LoVo (cell line): ENCODE measurements around the gene HLTF.
"Not testable (repeated sequence)": the region's sequence is repeated elsewhere in the genome, so short reads cannot be mapped to it uniquely, and the experiment has no call there.

ENCODE experiments used
- DNase-seq: peaks from one replicate; pipeline ENCODE4 v3.0.0-alpha.2; 2016; ENCODE audit warnings: low spot score

HLTF gene, protein sequence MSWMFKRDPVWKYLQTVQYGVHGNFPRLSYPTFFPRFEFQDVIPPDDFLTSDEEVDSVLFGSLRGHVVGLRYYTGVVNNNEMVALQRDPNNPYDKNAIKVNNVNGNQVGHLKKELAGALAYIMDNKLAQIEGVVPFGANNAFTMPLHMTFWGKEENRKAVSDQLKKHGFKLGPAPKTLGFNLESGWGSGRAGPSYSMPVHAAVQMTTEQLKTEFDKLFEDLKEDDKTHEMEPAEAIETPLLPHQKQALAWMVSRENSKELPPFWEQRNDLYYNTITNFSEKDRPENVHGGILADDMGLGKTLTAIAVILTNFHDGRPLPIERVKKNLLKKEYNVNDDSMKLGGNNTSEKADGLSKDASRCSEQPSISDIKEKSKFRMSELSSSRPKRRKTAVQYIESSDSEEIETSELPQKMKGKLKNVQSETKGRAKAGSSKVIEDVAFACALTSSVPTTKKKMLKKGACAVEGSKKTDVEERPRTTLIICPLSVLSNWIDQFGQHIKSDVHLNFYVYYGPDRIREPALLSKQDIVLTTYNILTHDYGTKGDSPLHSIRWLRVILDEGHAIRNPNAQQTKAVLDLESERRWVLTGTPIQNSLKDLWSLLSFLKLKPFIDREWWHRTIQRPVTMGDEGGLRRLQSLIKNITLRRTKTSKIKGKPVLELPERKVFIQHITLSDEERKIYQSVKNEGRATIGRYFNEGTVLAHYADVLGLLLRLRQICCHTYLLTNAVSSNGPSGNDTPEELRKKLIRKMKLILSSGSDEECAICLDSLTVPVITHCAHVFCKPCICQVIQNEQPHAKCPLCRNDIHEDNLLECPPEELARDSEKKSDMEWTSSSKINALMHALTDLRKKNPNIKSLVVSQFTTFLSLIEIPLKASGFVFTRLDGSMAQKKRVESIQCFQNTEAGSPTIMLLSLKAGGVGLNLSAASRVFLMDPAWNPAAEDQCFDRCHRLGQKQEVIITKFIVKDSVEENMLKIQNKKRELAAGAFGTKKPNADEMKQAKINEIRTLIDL

GRCh38 chr3:149086232-149086988 is at the start of gene HLTF:
Gene HLTF, minus strand, starts transcription at chr3:149086533. Its CDS starts 197 bp downstream, at chr3:149086336.
- DNase-seq = peak; percentile 78

DNA sequence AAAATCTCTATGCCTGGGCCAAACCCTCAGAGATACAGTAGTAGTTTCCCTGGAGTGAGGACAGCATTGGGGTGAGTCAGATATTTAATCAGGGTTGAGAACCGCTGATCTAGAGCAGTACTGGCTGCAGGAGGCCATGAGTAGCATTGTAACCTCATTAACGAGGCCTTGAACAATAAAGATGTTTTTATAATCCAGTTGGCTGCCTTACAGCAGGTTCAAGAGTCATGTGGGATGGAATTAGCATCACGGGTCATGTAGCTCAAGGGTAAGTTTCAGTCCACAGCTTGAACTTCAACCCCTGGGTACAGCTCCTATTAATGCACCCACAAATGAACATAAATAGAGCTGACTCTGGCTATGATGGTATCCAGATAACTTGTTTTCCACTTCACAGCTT is 48.2 kb upstream of the HLTF start:
- DNase-seq = peak; percentile 37

GRCh38 chr3:149131589-149131988 is 45.3 kb upstream of the HLTF start:
- no peak for DNase-seq

GRCh38 chr3:149129326-149130205 is 43.2 kb upstream of the HLTF start, which contains the start of gene HPS3:
Gene HPS3, plus strand, starts transcription at chr3:149129638. Its CDS starts 86 bp downstream, at chr3:149129724.
- DNase-seq = peak; percentile 93

- no peak for DNase-seq
Observed at GRCh38 chr3:149128821-149129220, 42.5 kb upstream of the HLTF start.

GRCh38 chr3:149122721-149123578 is 36.6 kb upstream of the HLTF start:
- no peak for DNase-seq

DNA sequence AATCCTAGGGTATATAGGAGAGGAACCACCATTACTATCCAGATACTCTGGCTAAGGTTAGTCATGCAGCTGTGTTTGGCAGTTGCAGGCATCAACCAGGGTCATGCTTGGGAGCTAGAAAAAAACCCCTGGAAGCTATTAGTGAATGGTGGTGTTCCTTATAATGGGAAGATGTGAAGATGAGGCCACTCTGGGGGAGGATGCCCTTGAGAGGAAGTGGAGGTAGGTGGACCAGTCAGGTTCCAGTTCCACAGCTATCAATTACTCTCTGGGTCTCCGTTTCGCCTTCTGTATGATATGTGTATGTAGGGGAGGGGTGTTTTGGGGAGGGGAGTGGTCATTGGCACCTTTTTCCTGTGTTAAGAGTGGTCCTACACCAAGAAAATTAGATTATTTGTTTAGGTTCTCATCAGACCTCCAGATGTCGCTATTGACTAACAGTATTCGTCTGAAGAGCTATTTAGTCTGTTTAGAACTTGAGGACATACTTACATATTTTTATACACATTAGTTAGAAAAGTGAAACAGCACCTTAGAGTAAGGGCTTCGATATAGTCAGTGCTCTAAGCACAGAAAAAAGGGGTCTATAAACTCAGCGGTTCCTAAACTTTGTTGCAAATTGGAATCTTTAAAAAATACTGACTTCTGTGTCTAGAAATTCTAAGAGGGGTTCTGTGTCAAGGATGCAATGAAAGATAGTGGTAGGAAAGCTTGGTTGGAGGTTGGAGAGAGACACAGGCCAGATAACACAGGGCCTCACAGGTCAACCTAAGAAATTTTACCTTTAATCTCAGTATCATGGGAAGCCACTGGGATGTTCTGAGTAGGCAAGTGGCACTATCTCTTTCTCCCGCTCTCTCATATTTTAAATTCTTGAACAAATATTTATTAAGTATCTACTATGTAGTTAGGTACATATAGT is 34.0 kb upstream of the HLTF start:
- DNase-seq = peak; percentile 70

- DNase-seq = no peak
Observed at GRCh38 chr3:149119466-149119865, 33.1 kb upstream of the HLTF start.

DNA sequence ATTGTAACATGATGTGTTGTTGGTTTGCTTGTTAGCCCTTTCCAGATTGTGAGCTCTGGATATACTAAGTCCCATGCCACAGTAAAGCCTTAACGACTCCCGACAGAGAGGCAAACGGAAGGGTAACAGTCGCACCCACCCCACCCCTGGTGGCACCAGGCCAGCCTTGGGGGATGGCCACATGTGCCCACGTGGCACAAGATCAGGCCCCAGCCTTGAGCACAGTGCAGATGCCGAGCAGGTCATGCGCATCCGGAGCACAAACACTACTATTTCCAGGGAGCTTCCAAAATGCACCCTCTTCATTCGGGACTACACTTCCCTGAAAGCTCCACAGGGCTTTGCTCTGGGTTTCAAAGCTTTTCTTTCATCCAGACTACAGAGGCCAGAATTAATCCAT is 32.4 kb upstream of the HLTF start:
- no peak for DNase-seq

DNA sequence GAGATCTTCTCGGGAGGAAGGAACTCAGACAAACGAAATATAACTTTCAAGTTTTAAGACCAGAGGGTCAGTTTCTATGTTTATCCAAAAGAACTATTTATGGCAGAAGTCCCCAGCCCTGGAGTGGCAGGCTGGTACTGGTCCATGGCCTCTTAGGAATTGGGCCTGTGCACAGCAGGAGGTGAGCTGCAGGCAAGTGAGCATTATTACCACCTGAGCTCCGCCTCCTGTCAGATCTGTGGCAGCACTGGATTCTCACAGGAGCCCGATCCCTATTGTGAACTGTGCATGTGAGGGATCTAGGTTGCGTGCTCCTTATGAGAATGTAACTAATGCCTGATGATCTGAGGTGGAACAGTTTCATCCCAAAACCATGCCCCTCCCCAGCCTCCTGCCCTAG is 28.8 kb upstream of the HLTF start:
- no peak for DNase-seq

GRCh38 chr3:149114458-149114857 is 28.1 kb upstream of the HLTF start:
- no peak for DNase-seq

DNA sequence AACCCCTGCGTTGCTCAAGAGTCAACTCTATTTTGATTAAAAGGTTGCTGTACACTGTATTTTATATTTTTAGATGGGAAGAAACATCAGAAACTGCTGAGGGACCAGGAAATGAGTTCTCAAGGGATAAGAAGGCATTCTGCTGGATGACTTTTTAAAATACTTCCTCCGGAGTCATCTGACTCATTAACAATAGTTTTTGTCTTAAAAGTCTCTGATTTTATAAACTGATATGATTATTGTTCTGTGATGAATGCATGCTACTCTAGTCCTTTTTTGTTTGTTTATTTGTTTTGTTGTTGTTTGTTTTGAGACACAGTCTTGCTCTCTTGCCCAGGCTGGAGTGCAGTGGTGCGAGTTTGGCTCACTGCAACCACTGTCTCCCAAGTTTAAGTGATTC is 18.2 kb upstream of the HLTF start:
- no peak for DNase-seq

- DNase-seq = no peak
Observed at GRCh38 chr3:149101641-149102040, 15.3 kb upstream of the HLTF start.

DNA sequence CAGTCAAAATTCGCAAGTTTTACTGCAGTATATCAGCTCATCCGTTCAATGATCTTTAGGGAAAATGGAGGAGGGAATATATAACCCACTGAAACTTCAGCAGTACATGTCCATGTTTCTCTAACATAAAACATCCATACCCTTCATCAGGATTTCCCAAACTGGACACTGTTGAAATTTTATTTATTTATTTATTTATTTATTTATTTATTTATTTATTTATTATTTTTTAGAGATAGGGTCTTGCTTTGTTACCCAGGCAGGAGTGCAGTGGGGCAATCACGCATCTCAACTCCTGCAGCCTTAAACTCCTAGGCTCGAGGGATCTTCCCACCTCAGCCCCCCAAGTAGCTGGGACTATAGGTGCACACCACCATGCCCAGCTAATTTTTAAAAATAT is 14.8 kb upstream of the HLTF start:
- DNase-seq = no peak

DNA sequence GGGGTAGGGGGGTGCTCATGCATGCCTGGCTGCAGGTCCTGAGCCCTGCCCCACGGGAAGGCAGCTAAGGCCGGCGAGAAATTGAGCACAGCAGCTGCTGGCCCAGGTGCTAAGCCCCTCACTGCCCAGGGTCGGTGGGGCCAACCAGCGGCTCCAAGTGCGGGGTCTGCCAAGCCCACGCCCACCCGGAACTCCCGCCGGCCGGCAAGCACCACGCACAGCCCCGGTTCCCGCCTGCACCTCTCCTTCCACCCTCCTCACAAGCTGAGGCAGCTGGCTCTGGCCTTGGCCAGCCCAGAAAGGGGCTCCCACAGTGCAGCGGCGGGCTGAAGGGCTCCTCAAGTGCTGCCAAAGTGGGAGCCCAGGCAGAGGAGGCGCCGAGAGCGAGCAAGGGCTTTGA is 11.7 kb upstream of the HLTF start:
- DNase-seq = not testable (repeated sequence)

DNA sequence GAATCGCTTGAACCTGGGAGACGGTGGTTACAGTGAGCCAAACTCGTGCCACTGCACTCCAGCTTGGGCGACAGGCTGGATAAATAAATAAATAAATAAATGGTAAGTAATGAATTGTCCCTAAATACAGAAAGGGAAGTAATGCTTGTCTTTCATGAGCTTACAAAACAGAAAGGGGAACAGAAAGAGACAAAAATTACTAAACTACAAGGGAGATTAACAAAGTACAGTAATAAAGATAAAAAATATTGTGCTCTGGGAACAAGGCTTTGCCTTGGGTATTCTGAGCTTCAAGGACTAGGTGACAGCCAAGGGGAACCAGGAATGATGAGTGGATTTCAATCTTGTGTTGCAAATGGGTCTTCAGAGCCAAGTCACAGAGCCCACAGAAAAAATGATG is 9.2 kb upstream of the HLTF start:
- DNase-seq = no peak

DNA sequence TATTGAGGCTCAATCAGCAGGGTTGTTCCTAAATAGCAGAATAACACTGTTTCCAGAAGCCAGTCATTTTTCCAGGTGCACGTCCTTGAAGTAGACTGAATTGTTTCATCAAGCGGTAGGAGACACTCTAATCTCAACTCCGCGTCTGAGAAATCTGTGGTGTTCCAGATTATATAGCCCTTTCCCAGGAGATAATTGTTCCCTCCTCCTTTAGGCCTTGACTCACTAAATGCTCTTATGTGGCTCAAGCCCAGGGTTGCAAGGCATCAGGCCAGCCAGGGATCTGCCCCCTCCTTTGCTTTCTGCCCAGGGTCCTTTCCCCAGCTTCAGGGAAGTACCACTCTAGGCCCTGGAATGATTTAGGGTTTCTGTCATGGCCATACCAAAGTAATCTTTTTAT is 5.7 kb upstream of the HLTF start:
- DNase-seq = no peak

DNA sequence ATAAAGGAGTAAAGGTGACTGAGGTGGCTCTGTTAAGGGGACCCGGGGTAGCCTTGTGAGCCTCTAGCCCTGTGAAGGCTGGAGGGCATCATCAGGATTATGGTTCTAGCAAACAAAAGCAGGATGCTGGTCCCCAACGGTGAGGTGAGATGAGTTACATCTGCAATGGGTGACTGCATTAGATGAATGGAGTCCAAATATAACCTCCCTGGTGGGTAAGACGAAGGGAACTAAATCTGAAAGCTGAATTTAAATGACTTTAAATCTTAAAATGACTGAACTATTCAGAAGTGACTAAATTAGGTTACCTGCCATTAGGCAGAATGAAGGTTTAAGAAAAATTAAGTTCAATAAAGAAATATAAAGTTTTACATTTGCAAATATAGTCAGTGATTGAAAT is 4.6 kb upstream of the HLTF start:
- DNase-seq = no peak

DNA sequence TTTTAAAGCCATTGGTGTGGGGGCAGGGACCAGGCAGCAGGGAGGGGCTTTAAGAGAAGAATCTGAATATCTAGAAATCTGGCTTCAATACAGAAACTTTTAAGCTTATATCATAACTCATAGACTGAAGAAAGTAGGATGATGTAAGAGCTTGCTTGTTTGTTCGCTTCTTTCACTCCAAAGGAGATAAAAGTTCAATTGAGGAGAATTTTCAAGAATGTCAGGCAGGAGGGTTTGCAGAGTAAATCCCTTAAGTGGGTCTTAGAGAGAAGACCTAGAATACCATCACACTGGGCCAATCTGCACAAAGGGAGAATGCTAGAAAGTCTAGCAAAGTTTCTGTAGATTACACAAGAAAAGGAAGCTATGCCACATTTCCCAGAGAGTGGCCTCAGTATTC is 4.1 kb upstream of the HLTF start:
- DNase-seq = no peak
